Transverse colon (tissue), 4 donors: ENCODE data around the gene CAVIN1. TPM values are rescaled to one million over a fixed set of nuclear protein-coding genes. Genes with fewer than 3 reads are reported as not detected.
"Not testable (repeated sequence)": the region's sequence is repeated elsewhere in the genome, so short reads cannot be mapped to it uniquely, and the experiment has no call there.

Experiments
- DNase-seq: peaks from one replicate; pipeline ENCODE4 v3.0.0-alpha.2; 2019
- H3K27ac ChIP-seq, 4 donors: fragments of 200-600 bp; sonication (generic); 2 replicates each; pipeline ENCODE4 v1.5.1; 2016 to 2018; ENCODE audit warnings: inconsistent platforms in 4 of 4
- H3K27me3 ChIP-seq: fragments of 200-600 bp; sonication (generic); 2 replicates; pipeline ENCODE4 v1.5.1; 2017; ENCODE audit warnings: inconsistent platforms
- H3K36me3 ChIP-seq, 4 donors: fragments of 200-600 bp; sonication (generic); 2 replicates each; pipeline ENCODE4 v1.5.1; 2017 to 2019; ENCODE audit warnings: inconsistent platforms in 4 of 4
- H3K4me1 ChIP-seq, 4 donors: fragments of 200-600 bp; sonication (generic); 2 replicates each; pipeline ENCODE4 v1.5.1; 2017 to 2020; ENCODE audit warnings: inconsistent platforms in 4 of 4
- H3K4me3 ChIP-seq, 4 donors: fragments of 200-600 bp; sonication (generic); 1 replicate in 1 of 4; 2 replicates in 3 of 4; pipeline versions ENCODE4 v1.5.1 to v1.6.1; 2017 to 2019; ENCODE audit warnings: inconsistent platforms in 4 of 4
- H3K9me3 ChIP-seq, 2 donors: fragments of 200-600 bp; sonication (generic); 2 replicates each; pipeline ENCODE4 v1.5.1; 2017 to 2019; ENCODE audit warnings: inconsistent platforms in 2 of 2
- EP300 ChIP-seq: sonication (generic); formaldehyde crosslinking; IDR thresholded peaks from one replicate; pipeline ENCODE4 v1.6.1; 2017; ENCODE audit warnings: antibody characterized with exemption, low read depth
- POLR2A ChIP-seq: fragments of 450-650 bp; IDR thresholded peaks from one replicate; pipeline ENCODE4 v1.6.1; 2016; ENCODE audit warnings: antibody characterized with exemption, mild to moderate bottlenecking, moderate library complexity
- POLR2AphosphoS5 ChIP-seq, 3 donors: sonication (generic); formaldehyde crosslinking; IDR thresholded peaks; one replicate each; pipeline ENCODE4 v1.6.1; 2016; ENCODE audit warnings: antibody characterized with exemption in 3 of 3
- WGBS, 2 donors: methylation state at CpG; one replicate each; pipeline ENCODE4 v1.1.5; 2018; ENCODE audit warnings: low coverage in 1 of 2; 5-methylcytosine and 5-hydroxymethylcytosine counted together
- in situ Hi-C, 4 donors: fragments of 200-750 bp; cut with MboI; loops; one replicate each; pipeline versions ENCODE4 v1.15.0 to v1.15.1; 2017; ENCODE audit warnings: low sequenced_read_pairs in 3 of 4, low pct_ligation_motif_present in 1 of 4, low pct_unique_long_range_greater_than_20kb in 1 of 4
- intact Hi-C: fragments of 100-400 bp; cut with DNase I; formaldehyde crosslinking; loops from one replicate; pipeline ENCODE4 v1.15.1; 2023; ENCODE audit warnings: low total_unique reads
- total RNA-seq, 4 donors: library from RNA; depleted of rRNA; stranded (reverse); fragments of >200 nt; gene quantifications; one replicate each; pipeline ENCODE4 v1.1.0, GENCODE V29; 2016
- TF ChIP-seq, protein P1 (sequence below), 5 experiments: fragments of 200-600 bp in 3 of 5; fragments of 450-650 bp in 2 of 5; sonication (generic) in 3 of 5; IDR thresholded peaks; 1 replicate in 2 of 5; 2 replicates in 3 of 5; pipeline ENCODE4 v1.5.1; 2016 to 2017; ENCODE audit warnings: antibody characterized with exemption in 5 of 5, inconsistent platforms in 3 of 5, mild to moderate bottlenecking in 2 of 5, moderate library complexity in 1 of 5

The CAVIN1 gene
- total RNA-seq, 4 donors from 2014 or later: 53.7 to 135 (median 69.2) TPM

- H3K4me3 ChIP-seq: no peak overlapping the region
- H3K27me3 ChIP-seq: no peaks in the 10 kb centered on the region
- TF ChIP-seq POLR2AphosphoS5 (IDR thresholded peaks at IDR 0.05): no peak
- TF ChIP-seq EP300: no peak
- TF ChIP-seq, protein P1, sequence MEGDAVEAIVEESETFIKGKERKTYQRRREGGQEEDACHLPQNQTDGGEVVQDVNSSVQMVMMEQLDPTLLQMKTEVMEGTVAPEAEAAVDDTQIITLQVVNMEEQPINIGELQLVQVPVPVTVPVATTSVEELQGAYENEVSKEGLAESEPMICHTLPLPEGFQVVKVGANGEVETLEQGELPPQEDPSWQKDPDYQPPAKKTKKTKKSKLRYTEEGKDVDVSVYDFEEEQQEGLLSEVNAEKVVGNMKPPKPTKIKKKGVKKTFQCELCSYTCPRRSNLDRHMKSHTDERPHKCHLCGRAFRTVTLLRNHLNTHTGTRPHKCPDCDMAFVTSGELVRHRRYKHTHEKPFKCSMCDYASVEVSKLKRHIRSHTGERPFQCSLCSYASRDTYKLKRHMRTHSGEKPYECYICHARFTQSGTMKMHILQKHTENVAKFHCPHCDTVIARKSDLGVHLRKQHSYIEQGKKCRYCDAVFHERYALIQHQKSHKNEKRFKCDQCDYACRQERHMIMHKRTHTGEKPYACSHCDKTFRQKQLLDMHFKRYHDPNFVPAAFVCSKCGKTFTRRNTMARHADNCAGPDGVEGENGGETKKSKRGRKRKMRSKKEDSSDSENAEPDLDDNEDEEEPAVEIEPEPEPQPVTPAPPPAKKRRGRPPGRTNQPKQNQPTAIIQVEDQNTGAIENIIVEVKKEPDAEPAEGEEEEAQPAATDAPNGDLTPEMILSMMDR (IDR thresholded peaks at IDR 0.05): no peak
- no peak for TF ChIP-seq POLR2A
- DNase-seq: no peak
- no peaks in the 10 kb centered on the region for H3K9me3 ChIP-seq
- peaks cover 12 to 37% (median 15%) of the 10 kb centered on the region in 4 donors for H3K4me1 ChIP-seq
- intact Hi-C loops: no loop called here
- H3K27ac ChIP-seq: no peak overlapping the region
- in situ Hi-C loops: no loop called here
- no peaks in the 10 kb centered on the region for H3K36me3 ChIP-seq
These were observed 50.9 kb downstream of the CAVIN1 start for GRCh38 chr17:42372142-42372541.

DNA sequence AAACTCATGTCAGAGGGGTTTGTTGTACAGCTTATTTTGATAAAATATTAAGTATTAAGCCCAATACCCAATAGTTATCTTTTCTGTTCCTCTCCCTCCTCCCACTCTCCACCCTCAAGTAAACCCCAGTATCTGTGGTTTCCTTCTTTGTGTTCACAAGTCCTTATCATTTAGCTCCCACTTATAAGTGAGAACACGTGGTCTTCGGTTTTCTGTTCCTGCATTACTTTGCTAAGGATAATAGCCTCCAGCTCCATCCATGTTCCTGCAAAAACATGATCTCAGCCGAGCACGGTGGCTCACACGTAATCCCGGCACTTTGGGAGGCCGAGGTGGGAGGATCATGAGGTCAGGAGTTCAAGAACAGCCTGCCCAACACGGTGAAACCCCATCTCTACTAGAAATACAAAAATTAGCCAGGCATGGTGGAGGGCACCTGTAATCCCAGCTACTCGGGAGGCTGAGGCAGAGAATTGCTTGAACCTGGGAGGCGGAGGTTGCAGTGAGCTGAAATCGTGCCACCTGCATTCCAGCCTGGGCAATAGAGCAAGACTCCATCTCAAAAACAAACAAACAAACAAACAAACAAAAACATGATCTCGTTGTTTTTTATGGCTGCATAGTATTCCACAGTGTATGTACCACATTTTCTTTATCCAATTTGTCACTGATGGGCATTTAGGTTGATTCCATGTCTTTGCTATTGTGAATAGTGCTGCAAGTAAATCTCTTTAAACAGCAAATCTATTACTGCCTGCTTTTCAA, 54.1 kb downstream of the CAVIN1 start:
- peaks cover 16 to 50% (median 20%) of the 10 kb centered on the region in 4 donors for H3K4me1 ChIP-seq
- in situ Hi-C loops, H3K9me3 ChIP-seq, H3K4me3 ChIP-seq, H3K27me3 ChIP-seq, intact Hi-C loops, DNase-seq, H3K36me3 ChIP-seq, H3K27ac ChIP-seq: not testable (repeated sequence)
- 76 to 82% methylated on average over 5 to 12 of the region's 12 CpGs for WGBS, 2 donors

DNA sequence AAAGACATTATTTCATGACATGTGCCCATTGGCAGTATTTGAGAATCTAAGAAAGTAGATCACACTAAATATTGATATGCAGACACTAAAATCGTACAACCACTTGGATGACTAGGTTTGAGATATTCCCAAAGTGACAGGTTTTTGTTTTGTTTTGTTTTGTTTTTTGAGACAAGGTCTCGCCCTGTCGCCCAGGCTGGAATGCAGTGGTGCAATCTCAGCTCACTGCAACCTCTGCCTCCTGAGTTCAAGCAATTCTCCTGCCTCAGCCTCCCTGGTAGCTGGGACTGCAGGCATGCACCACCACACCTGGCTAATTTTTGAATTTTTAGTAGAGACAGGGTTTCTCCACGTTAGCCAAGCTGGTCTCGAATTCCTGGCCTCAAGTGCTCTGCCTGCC, 54.7 kb downstream of the CAVIN1 start:
- H3K9me3 ChIP-seq, intact Hi-C loops, H3K36me3 ChIP-seq, H3K27me3 ChIP-seq, in situ Hi-C loops, DNase-seq, H3K27ac ChIP-seq, H3K4me3 ChIP-seq: not testable (repeated sequence)
- WGBS, 2 donors: 73 to 75% methylated on average over 1 to 5 of the region's 5 CpGs
- peaks cover 16 to 56% (median 24%) of the 10 kb centered on the region in 4 donors for H3K4me1 ChIP-seq

DNA sequence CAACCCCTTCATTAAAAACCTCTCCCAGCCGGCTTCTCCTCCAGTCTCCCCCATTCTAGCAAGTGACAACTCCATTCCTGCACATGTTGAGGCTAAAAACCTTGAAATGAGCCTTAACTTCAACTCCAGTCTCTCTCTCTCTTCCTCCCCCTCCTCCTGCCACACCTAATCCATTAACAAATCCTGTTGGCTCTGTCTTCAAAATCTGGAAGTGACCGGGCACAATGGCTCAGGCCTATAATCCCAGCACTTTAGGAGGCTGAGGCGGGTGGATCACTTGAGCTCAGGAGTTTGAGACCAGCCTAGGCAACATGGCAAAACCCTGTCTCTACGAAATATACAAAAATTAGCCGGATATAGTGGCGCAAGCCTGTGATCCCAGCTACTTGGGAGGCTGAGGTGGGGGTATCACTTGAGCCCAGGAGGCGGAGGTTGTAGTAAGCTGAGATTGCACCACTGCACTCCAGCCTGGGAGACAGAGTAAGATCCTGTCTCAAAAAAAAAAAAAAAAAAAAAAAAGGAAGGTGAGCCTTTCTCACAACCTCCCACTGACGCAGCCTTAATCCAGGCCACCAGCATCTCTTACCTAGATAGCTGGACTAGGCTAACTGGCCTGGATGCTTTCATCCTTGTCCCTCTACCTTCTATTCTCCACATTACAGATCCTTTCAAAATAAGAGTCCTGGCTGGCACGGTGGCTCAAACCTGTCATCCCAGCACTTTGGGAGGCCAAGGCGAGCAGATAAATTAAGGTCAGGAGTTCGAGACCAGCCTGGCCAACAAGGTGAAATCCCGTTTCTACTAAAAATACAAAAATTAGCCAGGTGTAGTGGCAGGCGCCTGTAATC, 56.7 kb downstream of the CAVIN1 start:
- DNase-seq, H3K9me3 ChIP-seq, H3K36me3 ChIP-seq, intact Hi-C loops, H3K4me3 ChIP-seq, H3K27me3 ChIP-seq, in situ Hi-C loops: not testable (repeated sequence)
- Histone ChIP-seq H3K27ac (peak overlapping the region in 2 of 4 donors; percentile 0 to 22), H3K4me1 (peaks cover 31 to 75% (median 37%) of the 10 kb centered on the region in 4 donors)
- 82 to 86% methylated on average over 2 to 13 of the region's 13 CpGs for WGBS, 2 donors

- TF ChIP-seq, protein P1 (IDR thresholded peaks at IDR 0.05): no peak
- TF ChIP-seq POLR2AphosphoS5 (IDR thresholded peaks at IDR 0.05) (no peak), POLR2A (no peak), EP300 (no peak)
- H3K36me3 ChIP-seq: peaks cover 0 to 5% (median 0%) of the 10 kb centered on the region in 4 donors
- no peaks in the 10 kb centered on the region for H3K27me3 ChIP-seq
- no peaks in the 10 kb centered on the region for H3K9me3 ChIP-seq
- H3K4me3 ChIP-seq: no peak overlapping the region
- intact Hi-C loops (no loop called here), in situ Hi-C loops (no loop called here)
- H3K27ac ChIP-seq: no peak overlapping the region
- H3K4me1 ChIP-seq: peaks cover 31 to 81% (median 38%) of the 10 kb centered on the region in 4 donors
- 77 to 80% methylated on average over 3 to 9 of the region's 9 CpGs for WGBS, 2 donors
- DNase-seq: no peak
These were observed 57.9 kb downstream of the CAVIN1 start for GRCh38 chr17:42365136-42365535.
